NCI-H748 (cell line): ENCODE measurements around the gene EXOC3.
"Not testable (repeated sequence)": the region's sequence is repeated elsewhere in the genome, so short reads cannot be mapped to it uniquely, and the experiment has no call there.

ENCODE experiments used
- DNase-seq: peaks from one replicate; lab custom pipeline; 2025; ENCODE audit not compliant: unreplicated experiment; lab: John Stamatoyannopoulos, UW

EXOC3 gene

GRCh38 chr5:499233-500209 is 56.5 kb downstream of the EXOC3 start:
- DNase-seq, result no peak

- no peak for DNase-seq
These were observed 57.5 kb downstream of the EXOC3 start for GRCh38 chr5:500491-500890.

GRCh38 chr5:501105-501830 is 58.3 kb downstream of the EXOC3 start:
- no peak for DNase-seq

GRCh38 chr5:501831-502184 is 58.8 kb downstream of the EXOC3 start:
- no peak for DNase-seq

GRCh38 chr5:502325-503079 is 59.5 kb downstream of the EXOC3 start:
- no peak for DNase-seq

GRCh38 chr5:504326-505154 is 61.6 kb downstream of the EXOC3 start:
- DNase-seq, result no peak

GRCh38 chr5:505951-506525 is 63.1 kb downstream of the EXOC3 start:
- DNase-seq, result peak; percentile 90

- DNase-seq, result not testable (repeated sequence)
These were observed 65.1 kb downstream of the EXOC3 start for GRCh38 chr5:507986-508575.

- DNase-seq, result no peak
These were observed 66.7 kb downstream of the EXOC3 start for GRCh38 chr5:509611-510185.

- DNase-seq, result no peak
These were observed 67.5 kb downstream of the EXOC3 start for GRCh38 chr5:510521-510920.

- DNase-seq, result no peak
These were observed 68.5 kb downstream of the EXOC3 start for GRCh38 chr5:511476-511875.

- no peak for DNase-seq
These were observed 70.5 kb downstream of the EXOC3 start for GRCh38 chr5:513216-514100.

- no peak for DNase-seq
These were observed 71.1 kb downstream of the EXOC3 start for GRCh38 chr5:514101-514485.

GRCh38 chr5:514673-515072 is 71.7 kb downstream of the EXOC3 start:
- DNase-seq, result no peak

- no peak for DNase-seq
These were observed 72.4 kb downstream of the EXOC3 start for GRCh38 chr5:515273-515836.

- no peak for DNase-seq
These were observed 73.5 kb downstream of the EXOC3 start for GRCh38 chr5:516338-516925.
